NCI-H2171 (cell line): ENCODE data around the gene DCHS2.
"Not testable (repeated sequence)": the region's sequence is repeated elsewhere in the genome, so short reads cannot be mapped to it uniquely, and the experiment has no call there.

Experiments
- DNase-seq: peaks from one replicate; lab custom pipeline; 2025; lab: John Stamatoyannopoulos, UW

Gene DCHS2

DNA sequence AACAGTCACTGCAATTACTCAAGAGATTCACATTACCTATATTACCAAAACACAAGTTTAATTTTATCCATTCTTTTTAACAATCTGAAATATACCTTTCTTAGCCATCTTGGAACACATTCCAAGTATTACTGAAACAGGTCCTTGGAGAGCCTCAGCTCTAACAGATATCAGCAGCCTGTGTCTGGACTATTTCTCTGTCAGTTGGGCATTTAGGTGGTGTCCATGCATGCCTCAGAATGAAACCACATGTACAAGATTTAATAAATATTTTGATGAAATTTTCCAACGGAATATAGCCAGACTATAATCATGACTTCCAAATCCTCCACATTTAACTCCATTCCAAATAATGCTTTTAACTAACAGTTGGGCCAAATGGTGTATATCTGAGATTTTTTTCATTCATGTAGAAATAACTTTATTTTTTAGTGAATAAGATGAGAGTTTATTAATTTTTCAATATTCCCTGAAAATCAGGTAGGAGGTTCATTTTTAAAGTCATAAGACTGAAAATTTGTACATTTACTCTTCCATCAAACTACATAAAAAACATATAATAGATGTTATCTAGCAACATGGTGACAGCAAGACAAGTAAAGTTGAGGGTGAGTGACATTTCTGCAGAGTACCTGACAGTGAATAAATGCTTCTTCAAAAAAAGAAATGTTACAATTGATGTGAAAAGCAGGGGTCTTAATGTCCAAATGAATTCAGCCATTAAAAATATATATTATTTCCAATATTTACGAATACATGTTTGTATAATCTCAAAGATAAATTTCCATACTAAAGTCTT, 174.2 kb downstream of the DCHS2 start:
- no peak for DNase-seq

DNA sequence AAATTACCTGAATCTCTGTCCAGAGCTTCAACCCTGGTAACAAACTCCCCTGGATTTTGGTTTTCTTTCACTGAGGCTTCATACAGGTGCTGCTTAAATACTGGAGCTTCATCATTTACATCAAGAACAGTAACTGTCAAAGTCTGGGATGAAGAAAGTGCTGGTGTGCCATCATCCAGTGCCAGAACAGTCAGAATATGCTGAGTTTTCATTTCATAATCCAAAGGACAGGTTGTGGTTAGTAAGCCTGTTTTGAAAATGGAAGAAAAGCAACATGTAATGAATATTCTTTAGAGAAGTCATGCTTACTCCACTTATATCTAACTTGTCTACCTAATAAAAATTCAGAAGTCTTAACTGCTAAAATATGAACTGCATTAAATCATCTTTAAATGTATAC, 175.9 kb downstream of the DCHS2 start:
- DNase-seq, result no peak

DNA sequence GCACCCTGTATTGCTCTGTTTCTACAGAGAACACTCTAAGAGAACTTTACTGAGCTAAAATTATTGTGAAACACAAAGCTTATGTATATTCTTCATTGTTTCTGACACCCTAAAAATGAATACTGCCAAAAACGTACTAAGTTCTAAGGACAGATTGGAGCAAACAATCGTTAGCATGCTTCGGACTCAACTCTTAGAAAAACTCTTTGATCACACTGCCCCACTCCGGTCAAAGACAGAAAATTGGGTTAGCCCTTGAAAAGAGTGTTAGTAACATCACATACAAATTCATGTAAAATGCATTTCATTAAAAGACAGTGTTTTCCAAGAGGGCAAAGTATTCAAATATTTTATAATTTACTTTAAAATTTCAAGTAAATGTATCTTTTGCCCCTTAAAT, 177.4 kb downstream of the DCHS2 start:
- DNase-seq, result no peak

DNA sequence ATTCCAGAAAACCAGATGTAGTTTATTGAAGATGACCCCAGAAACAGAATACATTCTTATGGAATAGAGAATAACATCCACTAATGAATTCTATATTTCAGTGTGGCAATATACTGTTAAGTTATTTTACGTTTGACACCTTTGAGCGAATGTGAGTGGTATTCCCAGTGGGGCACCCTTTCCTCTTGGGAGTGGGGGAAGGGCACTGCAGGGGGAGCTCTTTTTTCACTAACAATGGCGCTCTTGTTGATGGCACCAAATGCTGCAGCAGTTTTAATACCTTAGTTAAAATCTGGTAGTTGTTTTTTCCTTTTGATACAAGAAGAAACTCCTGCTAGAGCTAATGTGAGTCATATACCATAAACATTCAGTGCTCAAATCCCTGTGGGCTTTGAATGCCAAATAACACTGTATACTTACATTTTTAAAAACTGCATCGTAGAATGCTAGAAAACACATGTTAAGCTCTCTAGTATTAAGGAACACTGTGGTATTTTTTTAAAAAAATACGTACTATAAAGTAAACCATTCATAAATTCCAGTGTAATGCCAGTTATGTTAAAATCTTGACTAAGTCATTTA, 178.5 kb downstream of the DCHS2 start:
- no peak for DNase-seq

DNA sequence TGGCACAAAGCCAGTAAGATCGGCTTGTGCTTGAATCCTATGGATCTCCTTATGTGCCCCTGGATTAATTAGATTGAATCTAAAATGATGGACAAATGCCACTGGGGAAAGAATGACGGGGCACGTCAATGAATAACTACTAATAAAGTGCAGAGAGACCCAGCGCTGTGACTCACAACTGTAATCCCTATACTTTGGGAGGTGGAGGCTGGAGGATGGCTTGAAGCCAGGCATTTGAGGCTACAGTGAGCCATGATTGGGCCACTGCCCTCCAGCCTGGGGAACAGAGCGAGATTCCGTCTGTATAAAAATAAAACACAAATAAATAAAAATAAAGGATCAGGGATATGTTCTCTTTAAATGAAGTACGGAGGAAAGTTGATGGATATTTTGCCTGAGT, 179.4 kb downstream of the DCHS2 start:
- DNase-seq, result no peak

DNA sequence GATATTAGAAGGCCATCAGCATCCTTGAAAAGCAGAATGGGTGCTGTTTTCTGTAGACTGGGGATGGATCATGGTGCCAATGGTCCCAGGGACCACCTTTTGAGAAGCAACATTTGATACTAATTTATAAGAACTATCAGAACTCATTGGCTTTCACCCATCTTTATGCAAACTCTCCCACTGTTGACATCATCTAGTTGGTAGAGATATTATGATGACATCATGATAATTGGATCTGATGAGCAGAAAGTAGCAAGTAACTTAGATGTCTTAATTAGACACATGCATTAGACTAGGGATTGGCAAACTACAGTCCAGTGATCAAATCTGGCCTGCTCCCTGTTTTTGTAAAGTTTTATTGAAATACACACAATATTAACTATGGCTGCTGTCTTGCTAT, 181.0 kb downstream of the DCHS2 start:
- no peak for DNase-seq

DNA sequence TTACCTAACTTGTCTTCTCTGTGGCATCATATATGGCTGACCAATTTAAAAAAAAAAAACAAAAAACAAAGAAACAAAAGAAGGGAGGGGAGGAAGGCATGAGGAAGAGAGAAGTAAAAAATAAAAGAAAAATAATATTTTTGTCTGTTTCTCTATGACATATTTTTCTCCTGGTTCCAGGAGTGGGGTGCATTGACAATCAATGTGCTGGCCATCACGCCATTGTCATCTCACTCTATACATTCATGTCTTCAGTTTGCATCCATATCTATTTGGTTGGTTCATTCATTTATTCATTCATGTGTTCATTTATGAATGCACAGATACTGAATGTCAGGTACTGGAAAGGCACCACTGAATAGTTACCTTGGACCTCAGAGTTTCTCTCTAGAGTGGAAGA, 183.4 kb downstream of the DCHS2 start:
- no peak for DNase-seq

DNA sequence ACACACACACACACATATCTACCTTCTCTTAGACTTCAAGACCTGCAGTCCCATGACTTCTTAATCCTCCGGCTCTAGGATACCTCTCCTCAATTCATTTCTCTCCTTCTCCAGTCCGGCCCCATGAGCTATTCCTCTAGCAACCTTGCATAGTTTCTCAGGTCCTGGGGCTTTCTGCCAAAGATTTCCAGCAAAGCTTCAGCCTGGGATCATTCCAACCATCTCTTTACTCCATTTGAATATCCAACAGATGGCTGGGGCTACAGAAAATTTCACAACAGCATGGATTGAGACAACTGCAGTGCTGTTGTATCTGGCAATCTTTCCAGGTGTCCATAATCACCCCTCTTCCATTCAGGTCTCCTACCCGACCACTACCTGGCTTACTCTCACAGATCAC, 184.1 kb downstream of the DCHS2 start:
- no peak for DNase-seq

DNA sequence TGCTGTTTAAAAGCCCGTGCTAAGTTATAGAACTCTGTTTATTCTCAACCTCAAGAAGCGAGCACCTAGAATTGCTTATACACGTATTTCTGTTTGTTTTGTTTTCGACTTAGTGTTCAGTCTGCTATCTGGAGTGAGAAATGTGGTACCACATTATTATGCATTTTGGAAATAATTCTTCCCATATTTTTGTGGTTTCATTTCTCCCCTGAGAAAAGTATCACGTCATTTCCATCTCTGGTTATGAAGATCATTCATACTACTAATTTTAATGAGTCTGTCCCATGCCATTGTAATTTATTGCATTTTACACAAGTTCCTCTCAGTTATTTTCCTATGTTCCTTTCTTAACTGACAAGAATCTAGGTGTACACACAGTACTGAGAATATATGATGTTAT, 186.0 kb downstream of the DCHS2 start:
- DNase-seq, result no peak

DNA sequence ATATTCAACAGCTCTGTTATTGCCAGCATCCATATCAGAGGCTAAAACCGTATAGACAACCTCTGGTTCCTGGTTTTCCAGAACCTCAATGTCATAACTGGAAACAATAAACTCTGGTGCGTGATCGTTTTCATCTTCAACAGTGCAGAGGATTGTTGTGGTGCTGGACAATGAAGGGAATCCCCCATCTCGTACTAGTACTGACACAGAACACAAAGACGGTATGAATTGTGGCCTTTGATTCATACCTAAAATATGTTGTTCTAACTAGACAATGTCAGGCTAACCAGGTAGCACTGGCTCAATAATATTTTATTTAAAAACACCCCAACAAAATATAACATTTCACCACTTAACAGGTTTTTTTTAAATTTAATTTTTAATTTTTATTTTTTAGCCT, 186.9 kb downstream of the DCHS2 start:
- no peak for DNase-seq

DNA sequence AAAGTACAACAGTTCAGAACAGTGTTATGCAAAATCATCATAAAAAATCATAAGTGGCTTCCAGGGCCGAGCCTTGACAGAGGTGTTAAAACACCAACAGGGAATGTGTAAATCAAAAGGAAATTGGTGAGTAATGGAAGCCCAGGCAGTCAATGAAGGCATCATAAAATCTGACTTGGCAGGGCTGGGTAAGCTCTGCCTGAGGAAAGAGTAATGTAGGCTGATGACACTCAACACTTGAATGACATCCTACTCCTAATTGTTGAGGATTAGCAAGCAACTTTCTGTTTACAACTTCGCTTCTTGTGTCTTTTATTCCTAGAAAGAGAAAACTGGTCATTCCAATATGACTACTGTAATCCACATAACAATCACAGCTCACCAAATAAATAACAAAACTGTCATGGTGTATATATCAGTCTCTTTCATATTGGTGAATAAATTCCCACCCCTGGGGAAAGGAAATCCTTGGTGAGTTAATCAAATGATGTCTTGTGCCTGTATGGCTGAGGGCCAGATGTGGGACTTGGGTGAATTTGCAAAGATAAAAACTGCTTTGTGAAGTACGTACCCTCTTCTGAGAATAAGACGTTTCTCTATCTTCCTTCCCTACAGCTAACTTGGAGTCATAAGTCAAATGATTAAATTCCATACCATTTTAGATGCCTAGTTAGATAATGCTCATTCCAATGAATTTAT, 196.8 kb downstream of the DCHS2 start:
- no peak for DNase-seq

DNA sequence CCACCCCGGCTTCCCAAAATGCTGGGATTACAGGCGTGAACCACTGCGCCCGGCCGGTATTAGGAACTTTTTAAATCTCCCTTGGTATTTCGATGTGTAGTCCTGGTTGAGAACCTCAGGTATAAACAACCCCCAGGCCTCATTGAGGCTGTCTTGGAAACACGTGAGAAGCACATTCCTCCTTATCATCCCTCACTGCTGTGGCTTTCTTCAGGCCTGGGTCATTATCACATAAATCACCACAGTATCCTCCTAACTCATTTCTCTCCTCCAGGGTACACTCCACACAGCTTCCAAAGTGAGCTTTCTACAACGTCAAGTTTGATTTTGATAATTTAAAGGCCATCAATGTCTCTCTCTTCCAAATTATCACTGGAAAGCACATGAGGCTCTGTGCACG, 198.2 kb downstream of the DCHS2 start:
- no peak for DNase-seq

DNA sequence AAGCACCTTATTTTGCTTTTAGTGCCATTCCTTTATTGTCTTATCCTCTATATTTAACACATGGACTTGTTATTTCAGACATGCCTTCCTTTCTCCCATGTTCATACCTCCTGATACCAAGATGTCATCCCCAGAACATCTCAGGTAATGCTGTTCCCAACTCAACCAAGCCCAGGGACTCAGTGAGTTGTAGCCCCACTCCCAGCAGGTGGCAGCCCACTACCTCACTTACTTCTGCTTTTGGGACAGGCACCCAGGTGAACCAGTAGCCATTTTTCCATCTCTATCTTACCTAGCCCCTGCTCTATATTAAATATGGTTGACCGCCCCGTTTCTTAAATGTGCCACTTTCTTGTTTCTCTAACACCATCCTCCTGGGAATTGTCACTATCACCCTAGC, 199.0 kb downstream of the DCHS2 start:
- no peak for DNase-seq

DNA sequence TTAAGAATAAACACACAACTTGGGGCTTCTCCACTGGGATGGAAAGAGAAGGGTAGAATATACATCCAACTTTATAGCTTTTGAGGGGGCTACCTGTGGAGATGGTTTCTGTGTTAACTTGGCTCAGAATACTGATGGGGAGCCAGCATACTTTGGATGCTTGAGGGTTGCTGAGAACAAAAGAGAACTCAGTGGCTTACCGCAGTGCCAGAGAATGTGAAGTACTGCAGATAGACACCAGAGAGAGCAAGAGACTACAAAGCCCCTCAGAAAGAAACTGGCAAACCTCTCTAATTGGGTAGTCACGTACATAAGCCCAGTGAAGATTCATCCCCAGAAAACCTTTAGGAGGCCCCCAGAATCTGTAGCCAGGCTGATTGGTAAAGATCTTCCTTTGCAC, 214.4 kb downstream of the DCHS2 start:
- no peak for DNase-seq

DNA sequence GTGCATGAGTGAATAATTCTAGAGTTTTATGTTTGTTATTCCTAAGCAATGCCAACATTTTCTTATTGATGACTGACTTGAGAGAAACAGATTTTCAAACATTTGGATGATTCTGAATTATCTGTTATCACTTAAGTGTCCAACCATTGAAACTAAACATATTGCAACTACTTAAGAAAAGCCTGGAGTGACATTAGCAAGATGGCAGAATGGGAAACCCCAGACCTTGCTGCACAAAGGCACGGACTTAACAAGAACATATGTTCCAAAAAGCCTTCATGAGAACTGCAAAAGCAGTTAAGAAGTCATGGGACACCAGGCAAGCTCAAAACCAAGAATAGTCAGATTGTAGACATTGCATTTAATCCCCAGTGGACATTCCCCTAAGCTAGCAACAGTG, 215.1 kb downstream of the DCHS2 start:
- no peak for DNase-seq

DNA sequence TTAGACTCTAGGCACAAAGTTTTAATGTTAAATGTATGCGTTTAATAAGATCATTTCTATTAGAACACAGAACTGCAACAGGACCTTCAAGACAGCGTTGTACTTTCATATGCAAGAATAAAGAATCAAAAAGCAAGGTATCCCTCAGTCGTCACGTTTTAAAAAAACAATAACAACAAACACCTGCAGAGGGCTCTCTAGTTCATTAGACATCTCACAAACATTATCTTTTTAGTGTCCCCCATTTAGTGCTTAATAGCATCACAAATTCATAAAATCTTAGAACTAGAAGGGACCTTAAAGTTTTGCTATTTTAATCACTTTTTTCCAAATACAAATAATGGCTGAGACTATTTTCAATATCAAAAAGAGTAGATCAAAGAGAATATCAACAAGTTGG, 236.6 kb downstream of the DCHS2 start:
- DNase-seq, result no peak

DNA sequence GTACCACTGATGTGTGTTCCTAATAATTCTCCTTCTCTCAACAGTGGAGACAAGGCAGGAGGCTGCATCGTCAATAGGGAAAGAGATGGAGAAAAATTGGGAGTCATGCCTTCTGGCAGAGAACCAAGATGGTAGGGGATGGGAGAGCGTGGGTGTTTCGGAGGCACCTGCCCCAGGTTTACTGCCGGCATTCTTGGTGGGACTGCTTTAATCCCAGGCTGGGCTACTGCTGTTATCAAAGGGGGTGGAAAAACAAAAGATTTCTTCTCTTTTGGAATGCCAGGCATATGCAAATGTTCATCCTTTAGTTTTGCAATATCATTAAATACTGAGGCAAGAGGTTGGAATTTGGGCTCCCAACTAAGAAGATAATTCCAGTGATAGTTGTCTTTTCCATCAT, 257.0 kb downstream of the DCHS2 start:
- DNase-seq, result no peak

DNA sequence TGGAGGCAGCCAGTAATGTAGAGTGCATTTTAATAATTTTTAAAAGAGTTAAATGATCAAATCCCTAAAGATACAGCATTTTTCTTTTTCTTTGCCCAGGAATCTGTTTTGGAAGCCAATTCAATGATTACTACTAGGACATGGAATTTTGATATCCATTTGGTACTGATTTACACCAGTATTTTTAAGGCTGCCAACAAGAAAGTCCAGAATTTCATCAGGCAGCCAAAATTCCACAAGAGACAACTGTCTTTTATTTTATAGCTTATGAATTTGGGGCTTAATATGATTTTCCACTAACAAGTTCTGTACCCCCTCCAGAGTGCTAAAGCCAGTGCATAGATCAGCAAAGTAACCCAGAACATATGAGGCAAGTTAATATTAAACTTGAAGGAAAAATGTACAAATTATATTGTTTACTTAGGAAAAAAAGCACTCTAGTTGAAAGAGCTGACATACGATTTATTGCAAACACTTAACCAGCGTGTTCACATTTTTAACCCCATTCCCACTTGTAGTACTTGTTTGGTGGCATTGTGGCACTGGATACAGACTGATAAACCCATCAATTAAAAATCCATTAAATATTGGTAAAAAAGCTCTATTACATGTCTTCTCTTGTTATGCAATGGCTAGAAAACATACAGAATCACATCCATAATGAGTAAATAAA, 259.7 kb downstream of the DCHS2 start:
- no peak for DNase-seq

DNA sequence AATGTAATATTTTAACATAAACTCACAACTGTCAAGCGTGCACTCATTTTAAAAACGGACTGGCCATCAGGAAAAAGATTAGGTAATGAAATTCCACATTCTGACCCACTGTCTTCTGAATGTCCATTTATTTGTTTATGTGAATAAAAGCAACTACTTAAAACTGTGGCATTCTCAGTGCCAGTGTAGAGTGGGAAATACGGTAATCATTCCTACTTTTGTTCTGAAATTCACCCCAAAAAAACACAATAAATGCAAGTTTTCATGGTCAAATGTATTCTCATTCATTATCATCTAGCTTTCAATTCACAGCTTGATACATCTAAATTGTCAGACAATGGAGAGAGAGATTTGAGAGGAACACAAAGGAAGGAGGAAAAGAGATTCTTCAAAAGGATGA, 260.9 kb downstream of the DCHS2 start:
- no peak for DNase-seq

DNA sequence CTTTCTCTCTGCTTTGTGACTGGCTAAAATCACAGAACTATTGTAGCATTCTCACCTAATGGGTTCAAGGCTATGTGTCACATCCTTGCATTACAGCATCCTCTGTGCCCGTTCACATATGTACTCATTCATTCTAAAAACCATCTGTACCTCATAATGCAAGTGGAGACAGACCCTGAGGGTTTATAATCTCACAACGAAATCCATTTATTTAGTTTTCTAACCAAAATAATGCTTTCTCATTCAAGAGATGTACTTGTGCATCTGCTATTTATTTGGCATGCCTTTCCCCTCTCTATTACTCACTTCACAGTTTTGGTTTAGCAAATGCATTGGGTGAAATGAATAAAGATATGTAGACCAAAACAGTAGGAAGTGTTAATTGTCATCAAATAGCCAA, 261.5 kb downstream of the DCHS2 start:
- no peak for DNase-seq

DNA sequence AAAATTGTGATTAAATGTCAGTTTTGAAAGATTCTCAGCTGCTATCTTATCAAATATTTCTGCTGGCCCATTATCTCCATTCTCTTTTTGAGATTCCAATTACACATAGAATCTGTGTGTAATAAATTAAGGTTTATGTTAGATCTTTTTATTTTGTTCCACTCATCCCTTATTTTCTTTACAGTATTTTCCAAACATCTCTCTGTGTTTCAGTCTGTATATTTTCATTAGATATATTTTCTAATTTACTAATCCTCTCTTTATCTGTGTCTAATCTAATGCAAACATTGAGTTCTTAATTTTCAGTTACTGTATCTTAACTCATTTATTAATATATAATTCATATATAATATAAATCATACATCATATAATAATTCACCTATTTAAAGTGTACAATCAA, 268.7 kb downstream of the DCHS2 start:
- DNase-seq, result no peak

DNA sequence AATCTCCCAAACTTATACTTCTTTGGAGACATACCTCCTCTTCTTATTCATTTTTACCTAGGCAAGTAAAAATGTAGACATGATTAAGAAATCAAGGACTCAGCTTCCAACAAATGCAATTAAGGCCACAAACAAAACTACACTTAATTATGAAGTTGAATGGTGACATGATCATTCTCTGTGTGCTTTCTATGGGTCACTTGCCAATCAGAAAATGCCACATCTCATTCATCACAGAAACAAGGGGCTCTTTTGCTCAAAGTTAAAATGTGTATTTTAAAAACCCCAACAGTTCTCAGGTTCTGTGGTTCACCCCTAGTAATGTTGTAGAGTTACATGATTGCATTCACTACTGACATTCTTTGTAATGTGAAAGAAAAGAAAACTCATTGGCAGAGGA, 273.5 kb downstream of the DCHS2 start:
- DNase-seq, result no peak

DNA sequence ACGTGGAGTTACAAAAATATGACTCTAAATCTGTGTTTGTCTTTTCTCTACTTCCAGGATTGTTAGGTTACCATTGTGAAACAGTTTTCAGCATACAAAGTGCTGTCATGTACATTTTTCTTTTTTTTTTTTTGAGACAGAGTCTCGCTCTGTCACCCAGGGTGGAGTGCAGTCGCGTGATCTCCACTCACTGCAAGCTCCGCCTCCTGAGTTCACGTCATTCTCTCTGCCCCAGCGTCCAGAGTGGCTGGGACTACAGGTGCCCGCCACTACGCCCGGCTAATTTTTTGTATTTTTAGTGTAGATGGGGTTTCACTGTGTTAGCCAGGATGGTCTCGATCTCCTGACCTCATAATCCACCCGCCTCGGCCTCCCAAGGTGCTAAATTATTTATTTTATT, 274.2 kb downstream of the DCHS2 start:
- DNase-seq, result not testable (repeated sequence)
